CD4-positive, alpha-beta T cell treated with Interleukin-12 subunit alpha and Interleukin-12 subunit beta, for 1 hour (primary cell): ENCODE measurements around the gene NFIA.

Source experiments
- DNase-seq: peaks from one replicate; pipeline ENCODE4 v3.0.0-alpha.2; 2020

The NFIA gene

DNA sequence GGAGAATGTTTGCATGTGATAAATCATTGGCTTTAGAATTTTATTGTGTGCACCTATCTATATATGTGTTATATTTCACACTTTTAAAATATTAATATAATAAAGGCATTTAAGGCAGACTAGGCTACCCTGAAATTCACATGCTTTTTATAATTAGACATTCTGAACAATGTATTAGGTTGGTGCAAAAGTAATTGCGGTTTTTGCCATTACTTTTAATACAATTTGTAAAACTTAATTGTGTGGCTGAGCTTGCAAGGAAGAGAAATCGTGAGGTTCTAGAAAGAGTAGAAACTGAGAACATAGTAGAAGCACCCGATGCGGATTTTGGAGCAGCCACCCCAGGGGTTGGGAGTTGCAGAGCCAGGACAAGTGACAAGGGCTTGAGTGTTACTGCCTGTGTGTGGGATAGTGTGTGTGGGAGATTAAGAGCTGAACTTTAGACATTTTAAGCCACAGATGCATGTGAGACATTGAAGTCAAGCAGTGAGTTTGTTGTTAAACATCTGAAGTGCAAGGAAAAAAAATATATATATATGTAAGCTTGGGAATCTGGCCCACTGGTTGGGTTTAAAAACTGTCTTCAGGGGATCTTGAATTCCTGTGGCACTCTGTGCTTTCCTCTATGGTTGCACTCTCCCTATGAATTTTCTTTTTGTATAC lies 398.0 kb downstream of the NFIA start:
- DNase-seq = no peak

DNA sequence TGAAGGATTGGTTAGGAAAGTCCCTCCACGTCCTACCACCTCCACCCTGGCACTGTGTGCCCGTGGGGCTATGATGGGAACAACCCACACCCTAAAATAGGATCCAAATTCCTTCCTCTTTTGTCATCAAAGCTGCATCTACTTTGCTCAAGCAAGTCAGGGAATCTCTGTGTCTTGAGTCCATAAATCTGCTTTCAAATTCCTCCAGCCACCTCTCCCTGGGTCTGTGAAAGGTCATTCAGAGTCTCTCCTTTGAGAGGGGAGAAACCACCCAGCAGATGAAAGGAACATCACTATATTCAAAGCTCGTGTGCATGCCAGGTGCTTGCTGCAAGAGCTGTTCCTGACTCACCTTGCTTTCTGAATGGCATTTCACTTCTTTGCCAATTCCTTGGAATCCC lies 399.0 kb downstream of the NFIA start:
- DNase-seq = no peak

DNA sequence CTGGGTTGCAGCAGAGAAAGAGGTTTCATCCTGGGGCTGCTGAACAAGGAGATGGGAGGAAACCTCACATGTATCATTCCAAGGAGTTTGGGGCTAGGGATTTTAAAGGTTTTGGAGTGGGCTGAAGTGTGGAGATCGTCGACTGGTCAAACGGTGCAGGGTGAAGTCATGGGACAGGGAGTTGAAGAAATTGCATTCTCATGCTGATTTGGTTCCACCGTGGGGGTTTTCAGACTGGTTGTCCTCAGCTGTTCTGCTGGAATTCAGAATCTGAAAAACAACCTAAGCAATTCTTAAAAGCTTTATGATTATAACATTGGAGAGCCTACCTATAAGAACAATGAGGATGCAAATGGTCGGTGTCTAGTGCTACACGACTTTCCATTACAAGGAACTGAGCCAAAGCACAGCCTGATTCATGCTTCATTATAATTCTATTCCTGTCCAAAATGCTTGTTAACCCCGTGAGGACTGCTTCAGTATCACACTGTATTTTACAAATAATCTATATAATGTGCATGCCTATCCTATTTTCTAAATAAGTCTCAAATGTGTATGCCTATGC lies 399.9 kb downstream of the NFIA start:
- DNase-seq = no peak

- no peak for DNase-seq
Measured at GRCh38 chr1:61486783-61487536, 404.6 kb downstream of the NFIA start.

DNA sequence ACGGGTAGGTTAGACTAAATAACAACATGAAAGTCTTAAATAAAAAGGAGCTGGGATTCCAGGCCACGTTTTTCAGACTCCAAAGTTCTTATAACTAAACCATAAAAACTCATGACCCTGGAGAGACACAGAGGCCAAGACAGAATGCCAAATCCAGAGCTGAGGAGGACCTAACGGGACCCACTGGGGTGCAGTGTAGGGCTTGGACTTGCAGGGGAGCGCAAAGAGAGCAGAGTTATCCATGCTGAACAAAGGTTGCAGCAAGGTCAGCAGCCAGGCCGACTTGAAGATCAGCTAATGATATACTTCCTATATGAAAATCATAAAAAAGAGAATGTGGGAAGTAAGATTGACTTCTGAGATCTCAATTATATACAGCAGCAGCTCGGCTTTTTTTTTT lies 405.4 kb downstream of the NFIA start:
- DNase-seq = no peak

DNA sequence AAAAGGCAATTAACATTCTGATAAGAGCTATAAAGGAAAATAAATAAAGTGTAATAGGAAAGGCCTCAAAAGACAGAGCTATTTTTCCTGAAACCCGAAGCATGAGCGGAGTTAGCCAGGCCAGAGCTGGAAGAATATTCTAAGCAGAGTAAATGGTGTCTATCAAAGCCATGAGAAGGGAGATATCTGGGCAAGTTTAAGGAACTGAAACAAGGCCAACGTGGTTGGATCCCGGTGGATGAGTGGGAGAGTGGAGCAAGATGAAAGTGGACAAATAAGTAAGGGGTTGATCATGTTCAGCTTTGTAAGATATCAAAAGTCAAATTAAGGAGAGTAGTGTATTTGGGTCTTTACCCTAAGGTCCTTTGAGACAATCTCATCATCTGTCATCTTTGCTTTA lies 408.6 kb downstream of the NFIA start:
- DNase-seq = no peak

GRCh38 chr1:61491497-61491896 lies 409.1 kb downstream of the NFIA start:
- DNase-seq = no peak

GRCh38 chr1:61494000-61494399 lies 411.6 kb downstream of the NFIA start:
- DNase-seq = no peak

DNA sequence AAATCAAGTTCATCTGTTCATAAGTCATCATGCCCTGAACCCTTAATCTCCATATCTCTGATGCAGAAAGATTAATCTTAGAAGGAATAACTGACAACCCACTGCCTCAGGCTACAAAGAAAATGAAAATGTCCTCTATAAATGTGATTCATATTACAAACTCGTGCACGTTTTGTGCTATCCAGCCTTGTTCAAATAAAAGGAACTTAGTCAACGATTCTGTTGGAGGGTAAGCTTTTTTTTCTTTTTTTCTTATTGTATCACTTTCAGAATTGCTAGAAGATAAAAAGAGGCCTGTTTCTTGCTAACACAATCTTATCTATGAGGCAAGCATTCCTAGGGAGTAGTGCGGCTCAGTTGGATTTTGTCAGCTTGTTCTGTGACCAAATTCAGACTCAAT lies 414.1 kb downstream of the NFIA start:
- DNase-seq = no peak

DNA sequence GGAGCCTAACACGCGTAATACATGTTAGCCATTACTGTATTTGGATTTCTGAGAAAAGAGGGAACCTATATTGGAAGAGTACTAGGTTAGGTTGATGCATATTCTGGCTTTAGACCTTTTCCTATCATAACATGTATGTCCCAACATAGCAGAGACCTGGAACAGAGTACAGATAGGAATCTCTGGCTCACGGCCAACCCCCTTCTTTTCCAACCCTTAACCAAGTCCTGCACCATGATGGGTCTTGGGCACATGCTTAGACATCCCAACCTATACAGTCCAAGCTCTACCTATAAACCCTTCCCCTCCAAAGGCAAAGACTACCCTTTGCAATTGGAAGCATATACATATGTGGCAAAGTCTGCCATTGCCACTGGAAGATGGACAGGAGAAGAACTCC lies 414.7 kb downstream of the NFIA start:
- no peak for DNase-seq

DNA sequence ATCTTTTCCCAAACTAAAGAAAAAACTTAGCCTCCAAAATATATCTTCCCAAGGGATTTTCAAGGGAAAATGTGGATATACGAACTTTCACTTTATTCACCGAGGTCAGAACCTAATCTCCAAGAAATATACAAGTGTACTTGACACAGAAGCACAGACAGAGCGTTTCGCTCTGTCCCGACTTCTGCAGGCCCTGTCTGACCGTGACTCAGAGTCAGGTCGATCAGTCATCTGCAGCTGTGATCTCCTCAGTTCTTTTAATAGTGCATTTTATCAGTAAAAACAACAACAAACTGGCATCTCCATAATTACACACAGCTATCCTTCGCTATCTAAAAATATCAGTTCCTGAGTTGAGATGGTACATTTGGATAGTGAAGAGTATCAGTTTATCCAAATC lies 416.0 kb downstream of the NFIA start:
- no peak for DNase-seq

DNA sequence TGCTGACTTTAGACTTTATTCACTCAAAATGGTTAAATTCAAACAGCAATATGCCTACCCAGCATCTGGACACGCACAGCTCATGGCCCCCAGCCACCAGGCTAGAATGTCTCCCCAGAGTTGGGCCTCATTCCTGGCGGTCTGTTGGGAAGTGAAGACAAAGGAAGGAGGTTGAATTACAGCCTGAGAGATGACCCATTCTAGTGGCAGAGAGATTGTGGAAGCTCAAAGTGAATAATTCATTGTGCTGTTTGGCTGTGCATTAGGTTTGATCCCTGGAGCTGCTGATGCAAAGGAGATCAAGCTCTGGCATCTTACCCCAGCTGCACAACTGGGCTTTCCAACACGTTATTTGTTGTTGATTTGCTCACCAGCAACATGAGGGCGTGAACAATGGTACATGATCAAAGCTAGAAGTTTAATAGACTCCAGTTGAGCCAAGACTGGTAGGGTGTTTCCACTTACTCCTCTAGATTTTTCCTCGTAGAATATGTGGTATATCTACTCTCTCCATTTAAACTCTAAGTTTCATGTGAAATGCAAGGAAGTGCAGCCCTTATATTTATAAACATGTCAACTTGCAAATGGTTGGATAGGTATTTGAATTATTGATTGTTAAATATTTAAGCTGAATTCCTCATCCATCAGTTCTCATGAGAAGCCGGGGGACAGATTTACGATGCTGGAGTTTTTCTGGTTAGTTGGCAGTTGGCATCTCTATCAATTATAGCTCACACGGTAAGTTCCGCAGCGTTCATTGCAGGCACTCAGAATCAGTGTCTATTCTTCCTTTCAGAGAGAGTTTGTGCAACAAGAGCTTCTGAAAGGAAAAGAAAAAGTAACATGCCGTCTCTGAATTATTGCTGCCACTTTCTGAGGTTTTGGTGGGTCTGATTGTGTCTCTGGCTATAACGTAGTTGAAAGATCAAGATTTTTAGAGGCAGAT lies 419.9 kb downstream of the NFIA start:
- DNase-seq = no peak

GRCh38 chr1:61504305-61504704 lies 421.9 kb downstream of the NFIA start:
- DNase-seq = no peak

DNA sequence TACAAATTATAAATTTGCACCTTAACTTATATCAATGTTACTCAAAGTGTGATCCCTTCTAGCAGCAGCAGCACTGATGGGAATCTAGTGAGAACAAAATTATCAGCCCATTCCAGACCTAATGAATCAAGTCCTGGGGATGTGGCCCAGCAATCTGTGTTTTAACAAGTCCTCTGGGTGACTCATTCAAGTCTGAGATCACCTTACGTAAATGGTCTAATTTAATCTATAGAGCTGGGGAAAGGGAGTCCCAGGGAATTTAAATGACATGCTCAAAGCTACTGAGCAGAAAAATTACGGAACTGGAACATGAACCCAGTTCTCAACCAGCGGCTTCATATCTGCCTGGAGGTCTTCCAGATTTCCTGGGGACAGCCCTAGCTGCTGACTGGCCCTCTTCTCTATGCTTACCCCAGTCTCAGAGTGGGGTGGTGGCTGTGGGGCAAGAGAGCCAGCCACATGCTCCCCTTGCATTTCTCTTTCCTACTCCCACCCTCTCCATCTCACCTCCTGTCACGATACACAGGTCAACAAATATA lies 422.6 kb downstream of the NFIA start:
- no peak for DNase-seq

- DNase-seq = no peak
Measured at GRCh38 chr1:61506236-61506635, 423.9 kb downstream of the NFIA start.

DNA sequence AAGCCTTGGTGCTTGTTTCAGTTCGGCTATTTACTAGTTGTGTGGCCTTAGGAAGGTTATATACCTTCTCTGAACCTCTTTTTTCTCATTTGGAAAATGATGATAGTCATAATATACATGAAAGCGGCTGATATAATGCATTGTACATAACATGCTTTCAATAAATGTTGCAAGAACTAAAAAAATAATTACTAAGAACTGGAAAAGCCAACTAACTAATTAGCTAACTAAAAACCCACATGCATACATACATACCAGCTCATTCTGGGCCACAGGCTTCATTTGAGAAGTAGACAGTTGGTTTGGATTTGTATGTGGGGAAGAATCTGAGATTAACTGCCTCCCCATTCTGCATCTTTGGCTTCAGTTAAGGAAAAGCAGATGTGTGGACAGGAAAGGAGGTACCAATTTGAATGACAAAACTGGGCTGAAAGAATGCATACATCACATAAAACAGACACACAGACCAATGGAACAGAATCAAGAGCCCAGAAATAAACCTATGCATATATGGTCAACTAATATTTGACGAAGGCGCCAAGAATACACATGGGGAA lies 424.7 kb downstream of the NFIA start:
- DNase-seq = no peak
